ENCODE data around the gene HMCES. TPM values are rescaled to one million over a fixed set of nuclear protein-coding genes. Genes with fewer than 3 reads are reported as not detected.

HMCES gene
- total RNA-seq, 2 donors from 2014 or later: 48.2 to 55.3 TPM

GRCh38 chr3:129314386-129315222 is 35.9 kb downstream of the HMCES start:
- no peaks in the 10 kb centered on the region for H3K9me3 ChIP-seq (ENCODE audit: control insufficient read depth, low read length, poor library complexity, severe bottlenecking)
- H3K4me1 Mint-ChIP-seq: peaks cover 24% of the 10 kb centered on the region
- H3K4me3 Mint-ChIP-seq: peak overlapping the region; percentile 91
- H3K27me3 Mint-ChIP-seq: no peaks in the 10 kb centered on the region
- peak overlapping the region; percentile 92 for H3K27ac Mint-ChIP-seq
- ATAC-seq (peak; percentile 10), DNase-seq (peak; percentile 17 to 30 (median 24))
- H3K36me3 Mint-ChIP-seq (ENCODE audit: low read depth): peaks cover 2% of the 10 kb centered on the region

- peaks cover 24% of the 10 kb centered on the region for H3K4me1 Mint-ChIP-seq
- ATAC-seq: peak; percentile 9
- H3K27me3 Mint-ChIP-seq: no peaks in the 10 kb centered on the region
- peak in 1 of 3 donors; percentile 23 for DNase-seq
- H3K4me3 Mint-ChIP-seq: peak overlapping the region; percentile 91
- H3K36me3 Mint-ChIP-seq (ENCODE audit: low read depth): peaks cover 2% of the 10 kb centered on the region
- peak overlapping the region; percentile 92 for H3K27ac Mint-ChIP-seq
- H3K9me3 ChIP-seq (ENCODE audit: control insufficient read depth, low read length, poor library complexity, severe bottlenecking): no peaks in the 10 kb centered on the region
Measured at GRCh38 chr3:129315223-129315997, 36.7 kb downstream of the HMCES start.

GRCh38 chr3:129315998-129316247 is 37.3 kb downstream of the HMCES start:
- Mint-ChIP-seq H3K36me3 (ENCODE audit: low read depth) (peaks cover 2% of the 10 kb centered on the region), H3K27me3 (no peaks in the 10 kb centered on the region), H3K27ac (peak overlapping the region; percentile 92), H3K4me3 (peak overlapping the region; percentile 91), H3K4me1 (peaks cover 24% of the 10 kb centered on the region)
- peak; percentile 4 for ATAC-seq
- H3K9me3 ChIP-seq (ENCODE audit: control insufficient read depth, low read length, poor library complexity, severe bottlenecking): no peaks in the 10 kb centered on the region
- DNase-seq: no peak

- peak overlapping the region; percentile 92 for H3K27ac Mint-ChIP-seq
- H3K27me3 Mint-ChIP-seq: no peaks in the 10 kb centered on the region
- DNase-seq (peak; percentile 70 to 93 (median 75)), ATAC-seq (peak; percentile 61)
- peak overlapping the region; percentile 91 for H3K4me3 Mint-ChIP-seq
- peaks cover 2% of the 10 kb centered on the region for H3K36me3 Mint-ChIP-seq (ENCODE audit: low read depth)
- peaks cover 24% of the 10 kb centered on the region for H3K4me1 Mint-ChIP-seq
- H3K9me3 ChIP-seq (ENCODE audit: control insufficient read depth, low read length, poor library complexity, severe bottlenecking): no peaks in the 10 kb centered on the region
Measured at GRCh38 chr3:129316248-129317013, 37.8 kb downstream of the HMCES start.

GRCh38 chr3:129317014-129317771 is 38.5 kb downstream of the HMCES start:
- peak overlapping the region; percentile 92 for H3K27ac Mint-ChIP-seq
- H3K9me3 ChIP-seq (ENCODE audit: control insufficient read depth, low read length, poor library complexity, severe bottlenecking): no peaks in the 10 kb centered on the region

GRCh38 chr3:129317848-129318247 is 39.2 kb downstream of the HMCES start:
- Mint-ChIP-seq H3K27ac (peak overlapping the region; percentile 8), H3K36me3 (ENCODE audit: low read depth) (peaks cover 2% of the 10 kb centered on the region), H3K4me3 (peak overlapping the region; percentile 91), H3K27me3 (no peaks in the 10 kb centered on the region), H3K4me1 (peaks cover 16% of the 10 kb centered on the region)
- H3K9me3 ChIP-seq (ENCODE audit: control insufficient read depth, low read length, poor library complexity, severe bottlenecking): no peaks in the 10 kb centered on the region
- ATAC-seq: no peak
- DNase-seq: no peak

More at GRCh38 chr3:129317014-129317771, 38.5 kb downstream of the HMCES start:
- DNase-seq: no peak
- Mint-ChIP-seq H3K4me1 (peaks cover 21% of the 10 kb centered on the region), H3K4me3 (peak overlapping the region; percentile 91), H3K27me3 (no peaks in the 10 kb centered on the region), H3K36me3 (ENCODE audit: low read depth) (peaks cover 2% of the 10 kb centered on the region)
- ATAC-seq: no peak

GRCh38 chr3:129318921-129319320 is 40.3 kb downstream of the HMCES start:
- no peaks in the 10 kb centered on the region for H3K9me3 ChIP-seq (ENCODE audit: control insufficient read depth, low read length, poor library complexity, severe bottlenecking)
- ATAC-seq: no peak
- Mint-ChIP-seq H3K27me3 (no peaks in the 10 kb centered on the region), H3K36me3 (ENCODE audit: low read depth) (peaks cover 2% of the 10 kb centered on the region), H3K4me1 (peaks cover 11% of the 10 kb centered on the region), H3K27ac (no peak overlapping the region), H3K4me3 (no peak overlapping the region)
- DNase-seq: no peak

- no peaks in the 10 kb centered on the region for H3K9me3 ChIP-seq (ENCODE audit: control insufficient read depth, low read length, poor library complexity, severe bottlenecking)
- Mint-ChIP-seq H3K27ac (no peak overlapping the region), H3K4me1 (peaks cover 5% of the 10 kb centered on the region), H3K4me3 (no peak overlapping the region), H3K27me3 (no peaks in the 10 kb centered on the region), H3K36me3 (ENCODE audit: low read depth) (peaks cover 2% of the 10 kb centered on the region)
- ATAC-seq: no peak
- no peak for DNase-seq
Measured at GRCh38 chr3:129320261-129320660, 41.6 kb downstream of the HMCES start.

GRCh38 chr3:129320825-129321487 is 42.3 kb downstream of the HMCES start:
- Mint-ChIP-seq H3K36me3 (ENCODE audit: low read depth) (no peaks in the 10 kb centered on the region), H3K27ac (no peak overlapping the region)

GRCh38 chr3:129321887-129322286 is 43.2 kb downstream of the HMCES start:
- H3K4me1 Mint-ChIP-seq: peaks cover 3% of the 10 kb centered on the region
- no peaks in the 10 kb centered on the region for H3K9me3 ChIP-seq (ENCODE audit: control insufficient read depth, low read length, poor library complexity, severe bottlenecking)
- no peak overlapping the region for H3K4me3 Mint-ChIP-seq
- H3K27ac Mint-ChIP-seq: no peak overlapping the region
- H3K27me3 Mint-ChIP-seq: no peaks in the 10 kb centered on the region
- ATAC-seq (no peak), DNase-seq (no peak)
- no peaks in the 10 kb centered on the region for H3K36me3 Mint-ChIP-seq (ENCODE audit: low read depth)

More at GRCh38 chr3:129320825-129321487, 42.3 kb downstream of the HMCES start:
- Mint-ChIP-seq H3K4me3 (no peak overlapping the region), H3K27me3 (no peaks in the 10 kb centered on the region), H3K4me1 (peaks cover 3% of the 10 kb centered on the region)
- ATAC-seq (no peak), DNase-seq (no peak)
- no peaks in the 10 kb centered on the region for H3K9me3 ChIP-seq (ENCODE audit: control insufficient read depth, low read length, poor library complexity, severe bottlenecking)

- peak overlapping the region; percentile 11 for H3K27ac Mint-ChIP-seq
- no peaks in the 10 kb centered on the region for H3K36me3 Mint-ChIP-seq (ENCODE audit: low read depth)
- no peak for ATAC-seq
- no peak for DNase-seq
- no peak overlapping the region for H3K4me3 Mint-ChIP-seq
- no peaks in the 10 kb centered on the region for H3K9me3 ChIP-seq (ENCODE audit: control insufficient read depth, low read length, poor library complexity, severe bottlenecking)
- H3K27me3 Mint-ChIP-seq: no peaks in the 10 kb centered on the region
- H3K4me1 Mint-ChIP-seq: no peaks in the 10 kb centered on the region
Measured at GRCh38 chr3:129323651-129324294, 45.1 kb downstream of the HMCES start.

GRCh38 chr3:129324855-129325254 is 46.2 kb downstream of the HMCES start:
- H3K9me3 ChIP-seq (ENCODE audit: control insufficient read depth, low read length, poor library complexity, severe bottlenecking): no peaks in the 10 kb centered on the region
- DNase-seq: no peak
- no peaks in the 10 kb centered on the region for H3K36me3 Mint-ChIP-seq (ENCODE audit: low read depth)
- H3K27ac Mint-ChIP-seq: no peak overlapping the region
- no peak for ATAC-seq
- no peaks in the 10 kb centered on the region for H3K4me1 Mint-ChIP-seq
- H3K27me3 Mint-ChIP-seq: no peaks in the 10 kb centered on the region
- no peak overlapping the region for H3K4me3 Mint-ChIP-seq
